Measurements from ENCODE around the gene KRT10.

GRCh38 chr17:40836020-40836419 lies 13.6 kb upstream of the KRT10 start:
- TF ChIP-seq EP300 (IDR thresholded peaks at IDR 0.05) = no peak
- TF ChIP-seq CTCF (IDR thresholded peaks at IDR 0.05) = no peak

All from esophagus muscularis mucosa (tissue), 3 donors.